ENCODE data around the gene TEX38.
"Not testable (repeated sequence)": the region's sequence is repeated elsewhere in the genome, so short reads cannot be mapped to it uniquely, and the experiment has no call there.

The TEX38 gene

DNA sequence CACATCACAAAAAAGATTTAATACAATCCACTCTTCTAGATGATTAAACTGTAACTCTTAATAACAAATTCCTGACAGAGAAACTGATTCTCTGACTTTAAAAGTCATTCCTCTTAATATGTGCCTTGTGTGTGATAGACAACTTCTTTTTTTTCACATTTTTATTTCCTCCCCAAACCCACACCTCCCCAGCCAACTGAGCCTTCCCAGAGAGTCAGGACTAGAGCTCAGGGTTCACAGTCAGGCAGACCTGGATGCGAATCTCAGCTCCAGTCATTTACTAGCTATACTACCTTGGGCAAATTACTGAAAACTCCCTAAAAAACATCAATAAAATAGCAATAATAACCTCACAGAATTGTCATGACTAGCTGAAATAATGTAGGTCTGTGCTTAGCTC, 17.6 kb upstream of the TEX38 start:
- no peak overlapping the region for H3K4me3 ChIP-seq (ENCODE audit: low read length)
- TF ChIP-seq, protein P1, sequence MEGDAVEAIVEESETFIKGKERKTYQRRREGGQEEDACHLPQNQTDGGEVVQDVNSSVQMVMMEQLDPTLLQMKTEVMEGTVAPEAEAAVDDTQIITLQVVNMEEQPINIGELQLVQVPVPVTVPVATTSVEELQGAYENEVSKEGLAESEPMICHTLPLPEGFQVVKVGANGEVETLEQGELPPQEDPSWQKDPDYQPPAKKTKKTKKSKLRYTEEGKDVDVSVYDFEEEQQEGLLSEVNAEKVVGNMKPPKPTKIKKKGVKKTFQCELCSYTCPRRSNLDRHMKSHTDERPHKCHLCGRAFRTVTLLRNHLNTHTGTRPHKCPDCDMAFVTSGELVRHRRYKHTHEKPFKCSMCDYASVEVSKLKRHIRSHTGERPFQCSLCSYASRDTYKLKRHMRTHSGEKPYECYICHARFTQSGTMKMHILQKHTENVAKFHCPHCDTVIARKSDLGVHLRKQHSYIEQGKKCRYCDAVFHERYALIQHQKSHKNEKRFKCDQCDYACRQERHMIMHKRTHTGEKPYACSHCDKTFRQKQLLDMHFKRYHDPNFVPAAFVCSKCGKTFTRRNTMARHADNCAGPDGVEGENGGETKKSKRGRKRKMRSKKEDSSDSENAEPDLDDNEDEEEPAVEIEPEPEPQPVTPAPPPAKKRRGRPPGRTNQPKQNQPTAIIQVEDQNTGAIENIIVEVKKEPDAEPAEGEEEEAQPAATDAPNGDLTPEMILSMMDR (IDR thresholded peaks at IDR 0.05; ENCODE audit: insufficient read depth, low read depth, low read length, missing control alignments), result no peak
- no peak for DNase-seq (ENCODE audit: low read depth)

DNA sequence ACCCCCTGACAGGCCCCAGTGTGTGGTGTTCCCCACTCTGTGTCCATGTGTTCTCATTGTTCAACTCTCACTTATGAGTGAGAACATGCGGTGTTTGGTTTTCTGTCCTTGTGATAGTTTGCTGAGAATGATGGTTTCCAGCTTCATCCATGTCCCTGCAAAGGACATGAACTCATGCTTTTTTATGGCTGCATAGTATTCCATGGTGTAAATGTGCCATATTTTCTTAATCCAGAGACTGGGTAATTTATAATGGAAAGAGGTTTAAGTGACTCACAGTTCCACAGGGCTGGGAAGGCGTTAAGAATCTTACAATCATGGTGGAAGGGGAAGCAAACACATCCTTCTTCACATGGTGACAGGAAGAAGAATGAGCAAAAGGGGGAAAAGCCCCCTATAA, 17.0 kb upstream of the TEX38 start:
- not testable (repeated sequence) for H3K4me3 ChIP-seq (ENCODE audit: low read length); DNase-seq (ENCODE audit: low read depth)

DNA sequence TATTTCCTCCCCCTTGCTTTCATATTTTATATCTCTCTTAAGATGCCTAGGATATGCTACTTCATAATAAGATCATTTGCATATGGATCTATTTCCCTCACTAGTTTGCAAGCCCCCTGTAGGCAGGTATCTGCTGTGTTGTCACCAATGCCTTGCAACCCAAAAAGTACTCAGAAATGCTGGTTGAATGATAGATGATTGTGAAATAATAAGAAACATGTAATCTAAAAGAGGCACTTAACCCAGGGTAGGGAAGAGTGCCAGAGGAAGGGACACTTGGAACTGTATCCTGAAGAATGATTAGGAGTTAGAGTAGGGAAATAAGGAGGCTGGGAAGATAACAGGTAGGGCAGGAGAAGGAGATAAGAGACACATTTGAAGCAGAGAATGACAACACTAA, 15.8 kb upstream of the TEX38 start:
- no peak overlapping the region for H3K4me3 ChIP-seq (ENCODE audit: low read length)
- TF ChIP-seq, protein P1 (IDR thresholded peaks at IDR 0.05; ENCODE audit: insufficient read depth, low read depth, low read length, missing control alignments), result no peak
- DNase-seq (ENCODE audit: low read depth), result no peak

DNA sequence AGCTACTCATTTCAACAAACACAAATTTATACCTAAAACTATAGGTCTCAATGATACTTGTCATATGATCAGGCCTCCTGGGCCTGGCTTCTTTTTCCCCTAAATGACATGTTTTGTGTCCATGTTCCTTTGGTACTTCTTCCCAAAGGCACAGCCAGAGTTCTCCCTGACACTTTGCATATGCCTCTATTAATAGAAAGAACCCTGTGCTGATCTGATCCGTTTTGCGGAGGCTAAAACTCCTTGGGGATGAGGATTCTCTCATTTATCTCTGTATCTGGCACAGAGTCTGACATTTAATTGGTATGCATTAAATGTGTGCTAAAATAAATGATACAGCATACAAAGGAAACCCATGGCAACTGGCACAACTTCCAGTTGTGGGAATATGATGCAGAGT, 15.0 kb upstream of the TEX38 start:
- TF ChIP-seq, protein P1 (IDR thresholded peaks at IDR 0.05; ENCODE audit: insufficient read depth, low read depth, low read length, missing control alignments), result no peak
- H3K4me3 ChIP-seq (ENCODE audit: low read length), result no peak overlapping the region
- DNase-seq (ENCODE audit: low read depth), result no peak

DNA sequence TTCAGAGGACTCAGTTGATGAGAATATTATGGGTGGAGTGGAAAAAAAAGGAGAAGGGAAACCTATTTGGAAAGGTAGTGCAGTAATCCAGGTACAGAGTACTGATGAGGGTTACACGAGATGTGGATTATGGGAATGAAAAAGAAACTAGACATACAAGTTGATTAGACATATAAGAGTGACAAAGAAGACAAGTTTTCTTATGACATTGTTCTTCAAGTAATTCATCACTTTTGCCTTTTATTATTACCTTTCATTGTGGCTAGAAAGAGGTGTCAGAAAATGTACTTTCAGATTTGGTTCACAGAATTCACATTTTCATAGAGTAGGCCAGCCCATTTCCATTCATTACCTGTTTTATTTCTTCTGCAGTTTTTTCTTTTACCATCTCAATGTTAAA, 13.9 kb upstream of the TEX38 start:
- H3K4me3 ChIP-seq (ENCODE audit: low read length), result no peak overlapping the region
- TF ChIP-seq, protein P1 (IDR thresholded peaks at IDR 0.05; ENCODE audit: insufficient read depth, low read depth, low read length, missing control alignments), result no peak
- no peak for DNase-seq (ENCODE audit: low read depth)

DNA sequence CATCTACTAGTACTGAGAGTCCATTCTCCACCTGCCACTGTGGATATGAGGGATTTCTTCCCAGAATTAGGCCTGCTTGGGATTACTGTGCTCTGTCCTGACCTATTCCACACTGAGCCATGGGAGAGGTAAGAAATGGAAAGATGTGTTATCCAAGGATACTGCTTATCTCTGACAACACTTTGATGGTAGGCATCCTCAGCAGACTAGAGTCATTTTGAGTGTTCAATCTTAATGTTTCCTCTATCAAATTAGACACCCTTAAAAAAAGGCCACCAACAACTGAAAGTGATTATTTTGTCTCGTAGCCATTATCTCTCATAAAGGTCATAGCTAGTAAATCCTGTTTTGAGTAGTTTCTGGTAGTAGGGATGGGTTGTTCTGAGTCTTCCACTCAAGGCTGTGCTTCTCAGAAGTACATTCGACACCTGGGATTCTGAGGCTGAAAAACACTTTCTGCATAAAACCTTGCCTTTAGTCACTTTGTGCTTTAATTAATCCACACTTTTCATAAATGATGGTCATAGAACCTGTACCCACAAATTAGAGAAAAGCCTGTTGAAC, 12.3 kb upstream of the TEX38 start:
- TF ChIP-seq, protein P1 (IDR thresholded peaks at IDR 0.05; ENCODE audit: insufficient read depth, low read depth, low read length, missing control alignments), result no peak
- H3K4me3 ChIP-seq (ENCODE audit: low read length), result no peak overlapping the region

DNA sequence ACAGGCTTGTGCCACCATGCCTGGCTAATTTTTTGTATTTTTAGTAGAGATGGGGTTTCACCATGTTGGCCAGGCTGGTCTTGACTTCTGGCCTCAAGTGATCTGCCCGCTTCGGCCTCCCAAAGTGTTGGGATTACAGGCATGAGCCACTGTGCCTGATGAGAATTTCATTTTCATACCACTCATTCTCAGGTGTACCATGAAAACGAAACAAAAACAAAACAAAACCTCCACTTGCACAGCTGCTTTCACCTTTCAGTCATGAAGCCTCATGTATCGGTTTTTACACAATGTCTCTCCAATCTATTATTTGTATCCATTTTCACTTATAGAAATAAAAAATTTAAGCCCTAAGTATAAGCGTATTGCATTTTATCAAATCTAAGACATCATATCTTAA, 11.5 kb upstream of the TEX38 start:
- DNase-seq (ENCODE audit: low read depth); H3K4me3 ChIP-seq (ENCODE audit: low read length): not testable (repeated sequence)

More for the DNA sequence above, 12.3 kb upstream of the TEX38 start:
- DNase-seq (ENCODE audit: low read depth), result no peak

DNA sequence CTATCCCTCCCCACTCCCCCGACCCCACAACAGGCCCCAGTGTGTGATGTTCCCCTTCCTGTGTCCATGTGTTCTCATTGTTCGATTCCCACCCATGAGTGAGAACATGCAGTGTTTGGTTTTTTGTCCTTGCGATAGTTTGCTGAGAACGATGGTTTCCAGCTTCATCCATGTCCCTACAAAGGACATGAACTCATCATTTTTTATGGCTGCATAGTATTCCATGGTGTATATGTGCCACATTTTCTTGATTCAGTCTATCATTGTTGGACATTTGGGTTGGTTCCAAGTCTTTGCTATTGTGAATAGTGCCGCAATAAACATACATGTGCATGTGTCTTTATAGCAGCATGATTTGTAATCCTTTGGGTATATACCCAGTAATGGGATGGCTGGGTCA, 8.7 kb upstream of the TEX38 start:
- not testable (repeated sequence) for DNase-seq (ENCODE audit: low read depth); H3K4me3 ChIP-seq (ENCODE audit: low read length)

DNA sequence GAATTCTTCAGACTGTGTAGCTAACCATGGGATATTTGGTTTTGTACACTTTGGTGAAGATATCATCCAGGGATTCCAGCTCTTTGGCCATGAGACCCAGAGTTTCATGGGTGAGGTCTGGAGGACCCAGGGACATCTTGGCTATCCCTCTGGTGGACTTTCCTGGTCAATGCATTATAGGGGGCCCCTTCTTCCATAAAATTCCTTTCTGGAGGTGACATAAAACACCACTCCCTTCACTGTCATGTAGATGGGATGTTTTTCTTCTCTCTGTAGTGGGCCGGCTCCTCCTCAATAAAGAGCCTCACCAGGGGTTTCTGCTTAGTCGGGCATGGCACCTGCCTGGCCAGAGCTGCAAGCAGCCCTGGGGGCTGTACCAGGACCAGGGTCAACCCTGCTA, 5.7 kb upstream of the TEX38 start:
- TF ChIP-seq, protein P1 (IDR thresholded peaks at IDR 0.05; ENCODE audit: insufficient read depth, low read depth, low read length, missing control alignments), result no peak
- DNase-seq (ENCODE audit: low read depth), result no peak
- no peak overlapping the region for H3K4me3 ChIP-seq (ENCODE audit: low read length)

Data from epithelial cell of esophagus (primary cell).